ENCODE results near the gene DES. TPM values are rescaled to one million over a fixed set of nuclear protein-coding genes. Genes with fewer than 3 reads are reported as not detected.

DES gene
- total RNA-seq, 4 donors from 2014 or later = 578 to 3,551 (median 1,628) TPM

DNA sequence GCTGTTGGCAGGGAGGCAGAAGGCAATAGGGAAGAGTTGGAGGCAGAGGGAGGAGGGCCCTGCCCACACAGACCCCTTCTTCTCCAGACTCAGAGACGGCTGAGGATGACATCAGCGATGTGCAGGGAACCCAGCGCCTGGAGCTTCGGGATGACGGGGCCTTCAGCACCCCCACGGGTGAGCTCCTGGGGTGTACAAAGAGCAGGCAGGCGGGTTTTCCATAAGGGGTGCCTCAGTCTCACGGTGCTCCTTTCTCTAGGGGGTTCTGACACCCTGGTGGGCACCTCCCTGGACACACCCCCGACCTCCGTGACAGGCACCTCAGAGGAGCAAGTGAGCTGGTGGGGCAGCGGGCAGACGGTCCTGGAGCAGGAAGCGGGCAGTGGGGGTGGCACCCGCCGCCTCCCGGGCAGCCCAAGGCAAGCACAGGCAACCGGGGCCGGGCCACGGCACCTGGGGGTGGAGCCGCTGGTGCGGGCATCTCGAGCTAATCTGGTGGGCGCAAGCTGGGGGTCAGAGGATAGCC lies 26.5 kb downstream of the DES start:
- peak in 1 of 2 donors; percentile 75 for DNase-seq
- peak overlapping the region; percentile 18 to 24 for H3K4me3 ChIP-seq

GRCh38 chr2:219445220-219445640 lies 27.1 kb downstream of the DES start:
- no peak for TF ChIP-seq POLR2A (IDR thresholded peaks at IDR 0.05)
- TF ChIP-seq, protein P1, sequence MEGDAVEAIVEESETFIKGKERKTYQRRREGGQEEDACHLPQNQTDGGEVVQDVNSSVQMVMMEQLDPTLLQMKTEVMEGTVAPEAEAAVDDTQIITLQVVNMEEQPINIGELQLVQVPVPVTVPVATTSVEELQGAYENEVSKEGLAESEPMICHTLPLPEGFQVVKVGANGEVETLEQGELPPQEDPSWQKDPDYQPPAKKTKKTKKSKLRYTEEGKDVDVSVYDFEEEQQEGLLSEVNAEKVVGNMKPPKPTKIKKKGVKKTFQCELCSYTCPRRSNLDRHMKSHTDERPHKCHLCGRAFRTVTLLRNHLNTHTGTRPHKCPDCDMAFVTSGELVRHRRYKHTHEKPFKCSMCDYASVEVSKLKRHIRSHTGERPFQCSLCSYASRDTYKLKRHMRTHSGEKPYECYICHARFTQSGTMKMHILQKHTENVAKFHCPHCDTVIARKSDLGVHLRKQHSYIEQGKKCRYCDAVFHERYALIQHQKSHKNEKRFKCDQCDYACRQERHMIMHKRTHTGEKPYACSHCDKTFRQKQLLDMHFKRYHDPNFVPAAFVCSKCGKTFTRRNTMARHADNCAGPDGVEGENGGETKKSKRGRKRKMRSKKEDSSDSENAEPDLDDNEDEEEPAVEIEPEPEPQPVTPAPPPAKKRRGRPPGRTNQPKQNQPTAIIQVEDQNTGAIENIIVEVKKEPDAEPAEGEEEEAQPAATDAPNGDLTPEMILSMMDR (IDR thresholded peaks at IDR 0.05) = no peak
- Histone ChIP-seq H3K36me3 (no peaks in the 10 kb centered on the region), H3K4me1 (peaks cover 3 to 18% of the 10 kb centered on the region in 2 donors), H3K4me3 (peak overlapping the region; percentile 18 to 24), H3K27ac (peak overlapping the region; percentile 97 to 98), H3K27me3 (no peaks in the 10 kb centered on the region), H3K9me3 (no peaks in the 10 kb centered on the region)
- no peak for DNase-seq
- intact Hi-C loops (cut with DNase I; ENCODE audit: low total_unique reads) = no loop called here

More for the DNA sequence above, 26.5 kb downstream of the DES start:
- H3K27me3 ChIP-seq = no peaks in the 10 kb centered on the region
- TF ChIP-seq POLR2A (IDR thresholded peaks at IDR 0.05) = peak in 1 of 2 donors; percentile 27
- TF ChIP-seq, protein P1 (IDR thresholded peaks at IDR 0.05) = no peak
- intact Hi-C loops (cut with DNase I; ENCODE audit: low total_unique reads) = no loop called here
- H3K27ac ChIP-seq = peak overlapping the region; percentile 97 to 98
- no peaks in the 10 kb centered on the region for H3K36me3 ChIP-seq
- H3K9me3 ChIP-seq = no peaks in the 10 kb centered on the region
- H3K4me1 ChIP-seq = peaks cover 3 to 18% of the 10 kb centered on the region in 2 donors

- TF ChIP-seq, protein P1 (IDR thresholded peaks at IDR 0.05) = no peak
- TF ChIP-seq POLR2A (IDR thresholded peaks at IDR 0.05) = no peak
- H3K27me3 ChIP-seq = no peaks in the 10 kb centered on the region
- intact Hi-C loops (cut with DNase I; ENCODE audit: low total_unique reads) = no loop called here
Measured at GRCh38 chr2:219446101-219446504, 27.9 kb downstream of the DES start.

GRCh38 chr2:219446689-219447088 lies 28.5 kb downstream of the DES start:
- Histone ChIP-seq H3K4me1 (peaks cover 3 to 18% of the 10 kb centered on the region in 2 donors), H3K36me3 (no peaks in the 10 kb centered on the region), H3K9me3 (no peaks in the 10 kb centered on the region), H3K4me3 (no peak overlapping the region), H3K27me3 (no peaks in the 10 kb centered on the region), H3K27ac (peak overlapping the region; percentile 97 to 98)
- intact Hi-C loops (cut with DNase I; ENCODE audit: low total_unique reads) = no loop called here
- DNase-seq = no peak
- no peak for TF ChIP-seq POLR2A (IDR thresholded peaks at IDR 0.05)
- TF ChIP-seq, protein P1 (IDR thresholded peaks at IDR 0.05) = no peak

More at GRCh38 chr2:219446101-219446504, 27.9 kb downstream of the DES start:
- Histone ChIP-seq H3K36me3 (no peaks in the 10 kb centered on the region), H3K4me1 (peaks cover 3 to 18% of the 10 kb centered on the region in 2 donors), H3K4me3 (peak overlapping the region in 1 of 2 donors; percentile 24), H3K9me3 (no peaks in the 10 kb centered on the region), H3K27ac (peak overlapping the region; percentile 97 to 98)
- DNase-seq = peak; percentile 69 to 79

DNA sequence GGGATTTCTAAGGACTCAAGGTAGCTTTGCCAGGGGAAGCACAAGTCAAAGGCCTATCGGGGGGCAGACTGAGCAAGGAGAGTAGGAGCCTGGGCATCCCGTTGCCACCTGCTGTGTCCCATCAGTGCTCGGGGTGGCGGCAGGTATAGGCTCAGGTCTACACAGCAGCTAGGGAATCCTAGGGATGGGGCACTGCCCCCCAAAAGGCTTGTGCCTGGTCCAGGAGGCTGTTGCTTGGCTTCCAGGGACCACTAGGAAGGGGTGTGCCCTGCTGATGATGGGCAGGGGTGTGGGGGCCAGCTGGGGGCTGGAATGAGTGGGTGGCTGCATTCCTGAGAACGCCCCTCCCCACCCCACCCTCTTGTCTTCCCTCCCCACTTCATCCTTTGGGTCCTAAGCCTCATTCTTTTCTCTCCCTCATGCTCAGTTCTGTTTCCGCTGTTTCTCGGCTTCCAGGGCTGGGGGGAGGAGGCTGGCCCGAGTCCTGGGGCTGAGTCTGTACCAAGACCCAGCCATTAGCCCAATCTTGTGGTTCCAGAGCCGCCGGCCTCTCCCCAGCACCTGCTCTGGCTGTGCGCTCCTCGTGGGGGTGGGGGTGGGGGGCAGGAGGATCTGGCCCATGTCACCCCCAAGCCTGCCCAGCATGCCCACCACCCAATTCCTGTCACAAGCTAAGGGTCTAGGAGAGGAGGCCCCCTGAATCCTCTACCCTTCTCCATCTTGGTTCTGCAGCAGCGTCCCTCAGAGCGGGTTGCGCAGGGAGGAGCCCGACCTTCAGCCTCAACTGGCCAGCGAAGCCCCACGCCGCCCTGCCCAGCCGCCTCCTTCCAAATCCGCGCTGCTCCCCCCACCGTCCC lies 29.3 kb downstream of the DES start:
- H3K4me1 ChIP-seq = peaks cover 11 to 18% of the 10 kb centered on the region in 2 donors
- H3K4me3 ChIP-seq = no peak overlapping the region
- H3K27ac ChIP-seq = peak overlapping the region; percentile 97 to 98
- no peaks in the 10 kb centered on the region for H3K9me3 ChIP-seq
- H3K36me3 ChIP-seq = no peaks in the 10 kb centered on the region
- H3K27me3 ChIP-seq = no peaks in the 10 kb centered on the region
- TF ChIP-seq POLR2A (IDR thresholded peaks at IDR 0.05) = no peak
- TF ChIP-seq, protein P1 (IDR thresholded peaks at IDR 0.05) = no peak
- DNase-seq = peak in 1 of 2 donors; percentile 60
- intact Hi-C loops (cut with DNase I; ENCODE audit: low total_unique reads) = no loop called here

Measured in uterus (tissue), 4 donors.